RWPE2 (cell line): Measurements from ENCODE around the gene VIPAS39.

Experiments used
- ATAC-seq: fragments of 200-7000 bp; cut with Tn5 transposase; 3 replicates; pipeline ENCODE4 v1.9.1; 2021; ENCODE audit warnings: low read depth
- DNase-seq: peaks from one replicate; pipeline ENCODE4 v3.0.0-alpha.2; 2020; ENCODE audit warnings: low spot score
- H3K27ac ChIP-seq: fragments of 450-650 bp; 2 replicates; pipeline ENCODE4 v1.5.1; 2017; ENCODE audit warnings: mild to moderate bottlenecking; ENCODE audit not compliant: poor library complexity, severe bottlenecking
- H3K27me3 ChIP-seq: fragments of 250-450 bp; sonication (Bioruptor Pico); 2 replicates; pipeline ENCODE4 v1.5.1; 2021; ENCODE audit warnings: mild to moderate bottlenecking, moderate library complexity; ENCODE audit not compliant: insufficient read depth, poor library complexity, severe bottlenecking
- H3K36me3 ChIP-seq: fragments of 250-450 bp; sonication (Bioruptor Pico); 2 replicates; pipeline ENCODE4 v1.5.1; 2020; ENCODE audit warnings: low read depth, mild to moderate bottlenecking, moderate library complexity
- H3K4me1 ChIP-seq: fragments of 250-450 bp; sonication (Bioruptor Pico); 2 replicates; pipeline ENCODE4 v1.5.1; 2021; ENCODE audit warnings: mild to moderate bottlenecking, moderate library complexity; ENCODE audit not compliant: insufficient read depth, poor library complexity, severe bottlenecking
- H3K4me3 ChIP-seq: fragments of 250-450 bp; sonication (Bioruptor Pico); 2 replicates; pipeline ENCODE4 v1.5.1; 2021; ENCODE audit warnings: mild to moderate bottlenecking, moderate library complexity; ENCODE audit not compliant: severe bottlenecking
- H3K9me3 ChIP-seq: fragments of 250-450 bp; sonication (Bioruptor Pico); 2 replicates; pipeline ENCODE4 v1.5.1; 2021; ENCODE audit warnings: mild to moderate bottlenecking, moderate library complexity; ENCODE audit not compliant: severe bottlenecking
- TF ChIP-seq, protein P1 (sequence below): fragments of 450-650 bp; IDR thresholded peaks from one replicate; pipeline ENCODE4 v1.5.1; 2017; ENCODE audit warnings: mild to moderate bottlenecking, moderate library complexity; ENCODE audit not compliant: poor library complexity, severe bottlenecking

The VIPAS39 gene

DNA sequence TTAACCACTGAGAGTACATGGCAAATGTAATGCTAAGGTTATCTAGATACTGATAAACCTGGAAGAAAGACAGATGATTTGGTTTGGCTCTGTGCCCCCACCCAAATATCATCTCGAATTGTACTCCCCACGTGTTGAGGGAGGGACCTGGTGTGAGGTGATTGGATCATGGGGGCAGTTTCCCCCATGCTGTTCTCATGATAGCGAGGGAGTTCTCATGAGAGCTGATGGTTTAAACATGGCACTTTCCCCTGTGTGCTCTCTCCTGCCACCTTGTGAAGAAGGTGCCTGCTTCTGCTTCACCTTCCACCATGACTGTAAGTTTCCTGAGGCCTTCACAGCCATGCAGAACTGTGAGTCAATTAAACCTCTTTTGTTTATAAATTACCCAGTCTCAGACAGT lies 48.3 kb downstream of the VIPAS39 start:
- H3K9me3 ChIP-seq = no peaks in the 10 kb centered on the region
- H3K4me1 ChIP-seq = no peaks in the 10 kb centered on the region
- no peak overlapping the region for H3K27ac ChIP-seq
- no peaks in the 10 kb centered on the region for H3K36me3 ChIP-seq
- DNase-seq (no peak), ATAC-seq (peak; percentile 64; the same call in 2 of the 3 replicates)
- H3K27me3 ChIP-seq = peaks cover 3% of the 10 kb centered on the region
- TF ChIP-seq, protein P1, sequence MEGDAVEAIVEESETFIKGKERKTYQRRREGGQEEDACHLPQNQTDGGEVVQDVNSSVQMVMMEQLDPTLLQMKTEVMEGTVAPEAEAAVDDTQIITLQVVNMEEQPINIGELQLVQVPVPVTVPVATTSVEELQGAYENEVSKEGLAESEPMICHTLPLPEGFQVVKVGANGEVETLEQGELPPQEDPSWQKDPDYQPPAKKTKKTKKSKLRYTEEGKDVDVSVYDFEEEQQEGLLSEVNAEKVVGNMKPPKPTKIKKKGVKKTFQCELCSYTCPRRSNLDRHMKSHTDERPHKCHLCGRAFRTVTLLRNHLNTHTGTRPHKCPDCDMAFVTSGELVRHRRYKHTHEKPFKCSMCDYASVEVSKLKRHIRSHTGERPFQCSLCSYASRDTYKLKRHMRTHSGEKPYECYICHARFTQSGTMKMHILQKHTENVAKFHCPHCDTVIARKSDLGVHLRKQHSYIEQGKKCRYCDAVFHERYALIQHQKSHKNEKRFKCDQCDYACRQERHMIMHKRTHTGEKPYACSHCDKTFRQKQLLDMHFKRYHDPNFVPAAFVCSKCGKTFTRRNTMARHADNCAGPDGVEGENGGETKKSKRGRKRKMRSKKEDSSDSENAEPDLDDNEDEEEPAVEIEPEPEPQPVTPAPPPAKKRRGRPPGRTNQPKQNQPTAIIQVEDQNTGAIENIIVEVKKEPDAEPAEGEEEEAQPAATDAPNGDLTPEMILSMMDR = peak; percentile 57
- H3K4me3 ChIP-seq = no peak overlapping the region

DNA sequence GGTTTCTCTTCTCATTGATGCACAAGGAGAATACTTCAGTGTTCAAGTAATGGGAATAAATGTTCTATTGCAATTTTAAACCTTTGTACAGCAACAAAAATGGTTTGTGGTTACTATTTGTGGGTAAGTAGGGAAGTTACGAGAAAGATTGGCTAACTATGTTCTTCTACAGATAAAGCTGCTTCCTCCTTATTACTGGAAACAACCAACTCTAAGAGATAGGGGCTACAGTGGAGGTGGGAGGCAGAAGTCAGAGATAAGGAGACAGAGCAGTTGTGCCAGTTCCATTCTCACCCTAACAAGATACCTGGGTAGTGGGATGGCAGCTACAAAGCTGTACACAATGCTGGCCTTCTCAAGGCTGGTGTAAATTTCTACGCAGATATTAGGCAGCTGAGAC lies 50.2 kb downstream of the VIPAS39 start:
- ATAC-seq (no peak), DNase-seq (no peak)
- H3K27me3 ChIP-seq = peaks cover 3% of the 10 kb centered on the region
- no peaks in the 10 kb centered on the region for H3K4me1 ChIP-seq
- H3K27ac ChIP-seq = no peak overlapping the region
- no peak overlapping the region for H3K4me3 ChIP-seq
- no peaks in the 10 kb centered on the region for H3K9me3 ChIP-seq
- H3K36me3 ChIP-seq = no peaks in the 10 kb centered on the region
- TF ChIP-seq, protein P1 = no peak

- H3K4me3 ChIP-seq = no peak overlapping the region
- no peak overlapping the region for H3K27ac ChIP-seq
- TF ChIP-seq, protein P1 = no peak
- DNase-seq (no peak), ATAC-seq (no peak)
- no peaks in the 10 kb centered on the region for H3K9me3 ChIP-seq
- H3K4me1 ChIP-seq = no peaks in the 10 kb centered on the region
- H3K27me3 ChIP-seq = peaks cover 3% of the 10 kb centered on the region
- H3K36me3 ChIP-seq = no peaks in the 10 kb centered on the region
Observed at GRCh38 chr14:77406718-77407117, 50.7 kb downstream of the VIPAS39 start.

DNA sequence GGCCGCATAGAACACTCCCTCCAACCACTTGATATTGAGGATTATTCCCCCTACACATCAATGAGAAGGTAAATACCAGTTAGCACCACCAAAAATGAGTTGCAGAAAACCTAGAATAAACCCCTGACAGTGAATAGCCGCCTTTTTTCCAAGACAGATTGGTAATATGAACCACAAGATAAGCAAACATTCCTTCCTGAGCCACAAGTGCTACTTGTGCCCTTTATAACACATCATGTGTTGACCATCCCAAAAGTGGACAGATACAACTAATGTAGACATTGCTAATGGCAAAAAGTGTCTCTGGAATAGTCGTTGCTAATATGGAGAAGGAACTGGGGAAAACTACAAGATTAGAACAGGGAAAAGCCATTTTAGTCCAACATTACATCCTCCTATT lies 51.3 kb downstream of the VIPAS39 start:
- no peaks in the 10 kb centered on the region for H3K36me3 ChIP-seq
- no peaks in the 10 kb centered on the region for H3K4me1 ChIP-seq
- DNase-seq (no peak), ATAC-seq (no peak)
- H3K27me3 ChIP-seq = peaks cover 3% of the 10 kb centered on the region
- no peak overlapping the region for H3K4me3 ChIP-seq
- TF ChIP-seq, protein P1 = no peak
- no peak overlapping the region for H3K27ac ChIP-seq
- H3K9me3 ChIP-seq = no peaks in the 10 kb centered on the region

GRCh38 chr14:77403768-77404167 lies 53.6 kb downstream of the VIPAS39 start:
- no peaks in the 10 kb centered on the region for H3K4me1 ChIP-seq
- TF ChIP-seq, protein P1 = no peak
- H3K27ac ChIP-seq = no peak overlapping the region
- no peaks in the 10 kb centered on the region for H3K9me3 ChIP-seq
- H3K36me3 ChIP-seq = no peaks in the 10 kb centered on the region
- ATAC-seq (no peak), DNase-seq (no peak)
- H3K27me3 ChIP-seq = peaks cover 3% of the 10 kb centered on the region
- H3K4me3 ChIP-seq = no peak overlapping the region
